Left colon (tissue), 2 donors: ENCODE measurements around the gene CD7. TPM values are rescaled to one million over a fixed set of nuclear protein-coding genes. Genes with fewer than 3 reads are reported as not detected.
"Not testable (repeated sequence)": the region's sequence is repeated elsewhere in the genome, so short reads cannot be mapped to it uniquely, and the experiment has no call there.

ENCODE experiments used
- ATAC-seq: fragments of 200-7000 bp; cut with Tn5 transposase; one replicate; pipeline ENCODE4 v1.9.1; 2020; ENCODE audit warnings: mild to moderate bottlenecking, moderate library complexity
- DNase-seq, 2 donors: peaks; one replicate each; pipeline ENCODE4 v3.0.0-alpha.2; 2020
- intact Hi-C, 2 donors: fragments of 100-400 bp; cut with DNase I in 1 of 2; cut with micrococcal nuclease in 1 of 2; formaldehyde crosslinking; loops; one replicate each; pipeline versions ENCODE4 v1.11.2 to v1.14.0; 2022; cut with DNase I, micrococcal nuclease
- total RNA-seq, 2 donors: library from RNA; stranded (reverse); fragmentation: NEBNext Ultra II Directional; extraction: Animal tissue kit (Norgen Biotek cat#: 25700); gene quantifications; one replicate each; pipeline ENCODE4 v1.2.1, GENCODE V29; 2021
- donor health status: DM: no; HTN: no; CAD: no.
- donor health status: DM: yes; HTN: yes; CAD: no.

The CD7 gene
- total RNA-seq, 2 donors from 2014 or later: 5.2 to 10.0 TPM

DNA sequence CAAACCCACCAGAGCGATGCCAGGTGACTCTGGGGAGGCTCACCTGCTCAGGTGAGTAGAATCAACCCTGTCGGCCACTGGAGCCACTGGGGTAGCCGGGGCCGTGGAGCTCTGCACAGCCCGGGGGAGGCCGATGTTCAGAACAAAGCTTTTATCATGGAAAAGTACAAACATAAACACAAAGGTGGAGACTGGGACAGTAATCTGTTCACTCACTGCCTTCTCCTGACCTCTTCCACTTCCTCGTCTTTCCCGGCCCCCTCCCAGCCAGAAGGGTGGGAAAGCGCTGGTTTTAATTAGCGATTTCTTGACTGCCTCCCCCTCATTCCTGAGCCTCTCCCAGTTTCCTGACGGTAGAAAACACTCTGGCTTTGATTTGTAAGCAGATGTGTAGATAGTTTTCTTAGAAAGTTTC, 31.9 kb upstream of the CD7 start:
- DNase-seq (no peak), ATAC-seq (no peak)
- intact Hi-C loops: no loop called here

DNA sequence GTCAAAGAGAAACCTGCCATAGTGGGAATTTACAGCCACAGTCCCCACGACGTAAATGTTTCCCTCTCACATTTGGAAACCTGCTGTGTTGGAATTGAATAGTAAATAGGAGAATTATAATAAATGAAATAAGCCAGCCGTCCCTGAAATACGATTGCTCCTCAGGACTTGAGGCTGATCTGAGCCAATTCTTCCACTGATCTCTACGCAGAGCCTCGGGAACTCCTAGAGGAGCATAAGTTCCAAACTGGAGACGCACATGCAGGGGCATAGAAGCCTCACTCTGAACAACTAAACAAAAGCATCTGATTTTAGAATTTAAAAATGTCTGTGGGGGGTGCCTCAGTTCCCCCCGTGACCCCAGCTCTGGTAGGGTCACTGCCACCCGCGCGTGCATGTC, 31.5 kb upstream of the CD7 start:
- intact Hi-C loops: no loop called here
- ATAC-seq: no peak
- no peak for DNase-seq

DNA sequence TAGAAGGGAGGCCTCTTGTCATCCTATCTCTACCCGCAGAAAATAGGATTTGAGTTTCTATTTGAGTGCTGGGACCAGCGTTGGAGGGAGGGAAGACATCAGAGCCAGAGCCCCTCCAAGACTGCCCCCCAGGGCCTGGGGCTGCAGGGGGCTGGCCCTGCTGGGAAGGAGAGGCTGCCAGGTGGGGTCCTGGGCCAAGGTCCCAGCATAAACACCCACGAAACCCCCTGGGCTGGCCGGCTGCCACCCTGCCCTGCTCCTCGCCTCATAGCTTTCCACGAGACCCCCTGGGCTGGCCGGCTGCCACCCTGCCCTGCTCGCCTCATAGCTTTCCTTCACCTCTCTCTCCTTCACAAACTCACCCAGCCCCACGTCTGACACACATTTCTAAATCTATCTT, 31.0 kb upstream of the CD7 start:
- DNase-seq: no peak
- ATAC-seq: no peak
- intact Hi-C loops: no loop called here

DNA sequence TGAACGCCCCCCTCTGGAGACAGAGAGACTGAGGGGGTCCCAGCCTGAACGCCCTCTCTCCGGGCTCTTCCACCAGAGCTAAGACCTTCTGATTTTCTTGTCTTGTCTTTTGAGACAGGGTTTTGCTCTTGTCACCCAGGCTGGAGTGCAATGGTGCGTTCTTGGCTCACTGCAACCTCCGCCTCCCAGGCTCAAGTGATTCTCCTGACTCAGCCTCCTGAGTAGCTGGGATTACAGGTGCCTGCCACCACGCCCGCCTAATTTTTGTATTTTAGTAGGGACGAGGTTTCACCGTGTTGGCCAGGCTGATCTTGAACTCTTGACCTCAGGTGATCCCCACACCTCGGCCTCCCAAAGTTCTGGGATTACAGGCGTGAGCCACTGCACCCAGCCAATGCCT, 30.6 kb upstream of the CD7 start:
- DNase-seq, intact Hi-C loops, ATAC-seq: not testable (repeated sequence)

DNA sequence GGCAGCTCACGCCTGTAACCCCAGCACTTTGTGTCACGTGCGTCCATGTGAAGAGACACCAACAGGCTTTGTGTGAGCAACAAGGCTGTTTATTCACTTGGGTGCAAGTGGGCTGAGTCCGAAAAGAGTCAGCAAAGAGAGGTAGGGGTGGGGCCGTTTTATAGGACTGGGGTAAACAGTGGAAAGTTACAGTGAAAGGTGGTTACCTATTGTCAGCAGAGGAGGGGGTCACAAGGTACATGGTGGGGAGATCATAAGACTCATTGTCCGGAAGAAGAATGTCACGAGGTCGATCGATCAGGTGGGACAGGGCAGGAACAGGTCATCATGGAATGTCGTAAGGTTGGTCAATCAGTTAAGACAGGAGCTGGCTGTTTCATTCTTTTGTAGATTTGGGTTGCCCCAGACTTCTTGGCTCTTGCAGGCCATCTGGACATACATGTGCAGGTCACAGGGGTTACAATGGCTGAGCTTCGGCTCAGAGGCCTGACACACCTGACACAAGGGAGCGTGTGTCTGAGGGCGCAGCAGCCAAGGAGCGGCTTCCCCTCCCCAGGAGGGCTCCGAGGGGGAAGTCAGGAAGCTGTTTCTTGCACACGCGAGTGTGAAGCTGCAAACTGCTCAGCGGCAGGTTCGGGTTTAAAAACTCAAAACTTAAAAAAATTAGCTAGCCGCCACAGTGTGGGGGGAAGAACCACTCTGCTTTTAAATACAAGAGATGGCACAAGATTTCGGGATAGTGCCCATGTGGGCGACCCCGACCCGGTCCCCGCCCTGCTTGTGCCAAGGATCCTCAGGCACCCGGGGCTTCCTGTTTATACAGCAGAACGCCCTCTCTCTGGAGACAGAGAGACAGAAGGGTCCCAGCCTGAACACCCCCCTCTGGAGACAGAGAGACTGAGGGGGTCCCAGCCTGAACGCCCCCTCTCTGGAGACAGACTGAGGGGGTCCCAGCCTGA, 29.2 kb upstream of the CD7 start:
- intact Hi-C loops: no loop called here
- DNase-seq (peak in 1 of 2 donors; percentile 39), ATAC-seq (peak; percentile 64)

DNA sequence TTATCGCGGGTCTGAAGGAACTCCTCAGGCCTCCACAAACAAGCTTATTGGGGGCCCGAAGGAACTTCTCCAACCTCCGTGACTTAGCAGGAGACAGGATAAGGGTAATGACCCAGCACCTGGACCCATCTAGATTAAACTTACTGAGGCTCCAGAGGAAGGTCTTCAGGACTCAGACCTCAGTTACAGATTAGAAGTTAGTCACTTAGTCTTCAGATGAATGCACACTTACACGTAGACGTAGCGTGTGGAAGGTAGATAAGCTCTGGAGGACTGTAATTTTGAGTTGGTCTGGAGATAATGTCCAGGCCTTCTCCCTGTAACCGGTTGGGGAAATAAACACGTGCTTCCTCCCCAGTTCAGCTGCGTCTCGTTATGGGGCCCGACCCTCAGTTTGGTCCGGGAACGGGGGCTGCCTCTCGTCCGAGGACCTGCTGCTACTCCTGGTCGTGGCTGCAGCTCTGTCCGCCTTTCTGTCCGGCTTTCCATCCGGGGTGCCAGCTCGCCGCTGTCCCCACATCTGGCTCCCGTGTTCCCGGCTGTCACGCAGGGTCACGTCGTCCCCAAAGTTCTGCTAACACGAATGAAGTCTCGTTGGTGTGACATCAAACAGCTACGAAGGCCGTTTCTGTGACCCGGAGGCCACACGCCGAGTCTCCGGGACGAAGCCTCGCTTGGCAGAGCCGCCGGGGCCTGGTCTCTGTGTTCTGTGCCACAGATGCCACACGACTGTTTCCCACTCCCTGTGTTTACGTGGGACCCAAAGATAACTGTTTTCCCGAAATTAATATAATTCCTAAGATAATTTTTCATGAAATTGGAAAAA, 28.0 kb upstream of the CD7 start:
- DNase-seq (no peak), ATAC-seq (no peak)
- intact Hi-C loops: no loop called here

DNA sequence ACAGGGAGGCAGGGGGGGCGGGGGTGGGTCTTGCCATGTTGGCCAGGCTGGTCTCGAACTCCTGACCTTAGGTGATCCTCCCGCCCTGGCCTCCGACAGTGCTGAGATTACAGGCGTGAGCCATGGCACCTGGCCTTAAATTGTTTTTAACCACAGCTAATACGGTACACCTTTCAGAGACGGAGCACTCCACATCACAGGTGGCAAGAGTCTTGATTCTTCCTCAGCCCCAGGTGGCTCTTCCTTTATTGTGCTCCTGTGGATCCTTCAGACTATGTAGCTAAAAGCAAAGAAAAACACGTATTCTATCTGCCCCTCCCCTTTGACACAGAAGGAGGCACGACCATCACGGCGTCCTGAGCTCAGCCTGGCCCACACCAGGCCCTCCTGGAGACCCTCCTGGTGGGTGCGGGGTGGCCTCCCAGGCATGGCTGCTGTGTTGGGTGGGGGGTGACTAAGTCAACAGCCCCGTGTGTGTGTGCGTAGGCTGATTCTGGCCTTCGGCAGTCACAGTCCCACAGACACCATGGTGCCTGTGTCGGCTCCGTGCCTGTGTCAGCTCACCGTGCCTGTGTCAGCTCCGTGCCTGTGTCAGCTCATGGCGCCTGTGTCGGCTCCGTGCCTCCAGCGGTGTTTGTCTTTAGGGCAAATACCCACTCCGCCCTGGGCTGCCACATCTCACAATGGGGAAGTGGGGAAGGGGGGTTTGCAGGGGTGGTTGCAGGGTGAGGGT, 26.9 kb upstream of the CD7 start:
- DNase-seq (peak in 1 of 2 donors; percentile 26), ATAC-seq (peak; percentile 38)
- intact Hi-C loops: no loop called here

DNA sequence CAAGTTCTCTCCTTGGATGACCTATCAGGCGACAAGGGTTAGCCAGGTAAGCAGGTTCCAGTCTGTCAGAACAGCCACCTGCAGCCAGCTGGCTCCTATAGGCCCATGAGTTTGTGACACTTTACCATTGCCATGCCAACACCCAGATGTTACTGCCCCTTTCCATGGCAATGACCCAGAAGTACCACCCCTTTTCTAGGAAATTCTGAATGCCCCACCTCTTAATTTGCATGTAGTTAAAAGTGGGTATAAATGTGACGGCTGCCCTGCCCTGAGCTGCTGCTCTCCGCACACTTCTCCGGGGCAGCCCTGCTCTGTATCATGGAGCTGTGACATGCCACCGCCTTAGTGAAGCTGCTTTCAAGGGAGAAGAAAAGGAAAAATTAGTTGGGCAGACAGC, 26.2 kb upstream of the CD7 start:
- ATAC-seq: no peak
- intact Hi-C loops: no loop called here

DNA sequence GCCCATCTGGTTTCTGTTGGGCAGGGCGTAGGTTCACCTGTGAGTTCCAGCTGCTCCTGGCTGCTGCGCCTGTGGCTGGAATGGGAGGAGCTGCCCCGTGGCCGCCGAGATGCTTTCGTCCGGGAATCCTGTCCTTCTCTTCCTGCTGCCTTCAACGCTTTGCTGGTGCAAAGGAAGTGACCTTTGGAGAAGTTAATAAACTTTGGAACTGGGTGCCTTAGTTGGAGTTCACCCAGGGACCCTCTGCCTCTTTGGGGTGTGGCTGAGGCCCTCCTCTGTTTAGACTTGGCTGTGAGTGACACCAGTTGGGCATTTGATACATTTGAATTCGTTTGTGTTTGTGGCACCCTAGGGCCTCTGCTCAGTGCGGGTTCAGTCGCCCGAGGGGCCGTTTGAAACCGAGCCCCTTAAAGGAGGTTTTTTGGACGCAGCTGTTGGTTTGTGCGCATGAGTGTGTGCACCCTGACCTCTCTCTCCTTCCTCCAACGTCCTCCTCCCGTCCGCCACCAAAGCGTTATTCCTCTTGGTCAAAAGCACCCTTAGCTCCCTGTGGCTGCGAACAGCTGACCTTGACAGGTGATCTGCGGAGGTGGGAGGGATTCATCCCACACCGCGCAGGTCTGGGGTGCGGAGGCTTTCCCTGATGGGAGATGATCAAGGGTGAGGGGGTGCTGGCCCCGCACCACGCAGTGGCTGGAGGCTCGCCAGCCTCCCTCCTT, 25.1 kb upstream of the CD7 start:
- intact Hi-C loops: no loop called here
- ATAC-seq: no peak
- DNase-seq: no peak

More for the DNA sequence above, 26.2 kb upstream of the CD7 start:
- no peak for DNase-seq

DNA sequence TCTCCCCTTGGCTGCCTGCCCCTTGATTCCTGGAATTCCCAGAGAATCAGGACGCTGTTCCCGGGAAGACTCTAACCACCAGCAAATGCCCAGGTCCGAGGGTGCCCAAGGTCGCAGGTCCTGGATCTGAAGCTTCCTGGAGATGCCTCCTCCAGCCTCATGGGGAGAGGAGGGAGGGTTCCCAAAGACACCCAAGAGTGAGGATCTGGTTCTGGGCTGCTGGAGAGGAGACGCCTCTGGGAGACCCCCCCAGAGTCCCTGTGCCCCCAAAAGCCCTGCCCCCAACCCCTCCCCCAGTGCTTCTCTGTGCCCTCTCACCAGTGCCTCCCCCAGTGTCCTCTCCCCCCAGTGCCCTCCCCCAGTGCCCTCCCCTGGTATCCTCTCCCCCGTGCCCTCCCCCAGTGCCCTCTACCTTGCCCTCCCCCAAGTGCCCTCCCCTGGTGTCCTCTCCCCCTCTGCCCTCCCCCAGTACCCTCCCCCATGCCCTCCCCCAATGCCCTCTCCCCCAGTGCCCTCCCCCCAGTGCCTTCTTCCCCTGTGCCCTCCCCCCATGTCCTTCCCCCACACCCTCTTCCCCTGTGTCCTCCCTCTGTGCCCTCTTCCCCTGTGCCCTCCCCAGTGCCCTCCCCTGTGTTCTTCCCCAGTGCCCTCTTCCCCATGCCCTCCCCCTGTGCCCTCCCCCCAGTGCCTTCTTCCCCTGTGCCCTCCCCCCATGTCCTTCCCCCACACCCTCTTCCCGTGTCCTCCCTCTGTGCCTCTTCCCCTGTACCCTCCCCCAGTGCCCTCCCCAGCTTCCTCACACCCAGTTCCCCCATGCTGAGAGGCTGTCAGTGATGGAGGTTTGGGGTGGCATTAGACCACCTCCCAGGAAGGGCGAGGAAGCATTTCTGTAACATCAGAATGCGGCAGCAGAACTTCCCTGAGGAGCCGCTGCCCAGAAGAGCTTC, 22.5 kb upstream of the CD7 start:
- DNase-seq (no peak), ATAC-seq (peak; percentile 22)
- intact Hi-C loops: no loop called here

DNA sequence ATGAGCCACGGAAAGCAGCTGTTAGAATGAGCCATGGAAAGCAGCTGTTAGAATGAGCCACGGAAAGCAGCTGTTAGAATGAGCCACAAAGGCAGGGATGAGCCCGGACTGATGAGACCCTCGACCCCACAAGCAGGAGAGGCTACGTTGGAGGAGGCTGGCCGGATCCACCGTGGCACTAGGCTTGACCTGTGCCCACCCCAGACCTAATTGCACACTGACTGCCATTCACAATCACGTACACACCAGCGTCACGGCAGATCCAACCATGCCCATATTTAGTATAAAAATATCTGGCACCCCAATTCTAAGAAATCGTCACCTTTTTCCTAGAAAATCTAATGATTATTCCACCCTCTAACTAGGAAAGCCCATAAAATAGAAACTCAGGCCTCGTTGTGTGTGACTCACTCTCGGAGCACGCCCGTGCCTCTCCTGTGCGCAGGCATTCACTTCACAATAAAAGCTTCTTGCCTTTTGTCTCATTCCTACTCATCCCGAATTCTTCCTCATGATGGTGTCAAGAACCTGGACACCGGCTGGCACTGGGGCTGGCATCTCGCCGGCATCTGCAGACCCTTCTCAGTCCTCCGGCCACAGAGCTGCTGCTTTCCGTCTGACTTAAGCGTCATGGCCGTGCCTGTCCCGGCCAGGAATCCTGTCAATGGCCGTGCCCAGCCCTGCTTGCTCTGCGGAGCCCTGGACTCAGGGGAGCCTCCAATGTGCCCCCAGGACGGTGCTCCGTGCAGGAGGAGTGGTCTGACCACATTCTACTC, 21.6 kb upstream of the CD7 start:
- intact Hi-C loops: no loop called here

DNA sequence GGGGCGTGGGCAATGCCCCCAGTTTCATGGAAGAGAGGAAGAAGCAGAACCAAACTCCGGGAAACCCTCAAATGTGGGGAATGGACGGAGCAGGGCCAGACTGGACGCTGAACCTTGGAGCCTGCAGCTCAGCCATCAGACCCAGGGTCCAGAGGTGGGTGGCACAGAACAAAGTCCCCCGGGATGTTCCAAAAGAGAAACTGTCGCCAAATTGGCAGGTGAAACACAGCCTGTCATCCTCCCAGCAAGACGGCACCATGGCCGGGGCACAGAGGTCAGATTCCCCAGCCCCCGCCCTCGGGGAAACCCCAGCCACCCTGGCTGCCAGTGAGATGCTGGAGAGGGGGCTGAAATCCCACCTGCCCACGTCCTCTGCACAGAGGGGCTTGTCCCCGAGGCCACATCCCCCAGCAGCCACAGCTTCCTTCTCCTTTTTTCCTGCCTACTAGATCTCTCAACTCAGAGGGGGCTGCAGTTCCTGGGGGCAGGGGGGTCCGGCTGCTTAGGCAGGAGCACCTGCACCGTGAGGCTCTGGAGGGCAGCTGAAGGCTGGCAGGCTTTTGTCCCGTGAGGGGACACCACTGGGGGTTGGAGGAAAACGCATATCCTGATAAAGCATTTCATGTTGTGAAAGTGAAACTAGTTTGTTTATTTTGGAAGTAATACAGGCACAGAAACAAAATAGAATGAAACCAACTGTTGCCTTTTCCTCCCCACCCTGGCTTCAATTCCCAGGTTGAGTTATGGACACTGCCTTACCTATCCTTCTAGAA, 17.4 kb upstream of the CD7 start:
- DNase-seq: no peak
- intact Hi-C loops: no loop called here
- ATAC-seq: peak; percentile 5

More for the DNA sequence above, 21.6 kb upstream of the CD7 start:
- DNase-seq (peak; percentile 66 to 77), ATAC-seq (peak; percentile 82)

DNA sequence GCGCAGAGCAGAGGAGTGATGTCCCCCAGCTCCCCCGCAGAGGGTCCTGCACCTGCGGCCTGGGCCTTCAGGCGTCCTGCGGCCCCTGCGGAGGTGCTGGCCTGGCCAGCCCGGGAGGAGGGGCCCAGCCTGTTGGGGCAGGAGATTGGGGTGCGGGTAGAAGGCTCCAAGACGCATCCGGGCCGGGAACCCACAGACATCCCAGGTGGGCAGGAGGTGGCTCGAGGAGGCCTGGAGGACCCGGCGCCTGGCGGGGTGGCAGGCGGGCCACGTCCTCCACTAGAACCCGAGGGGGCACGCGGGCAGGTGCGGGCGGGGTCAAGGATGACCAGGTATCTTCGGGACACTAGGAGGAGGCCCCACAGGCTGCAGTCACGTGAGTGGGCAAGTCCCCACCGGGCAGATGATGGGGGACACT, 16.8 kb upstream of the CD7 start:
- intact Hi-C loops: no loop called here
- ATAC-seq (no peak), DNase-seq (no peak)

DNA sequence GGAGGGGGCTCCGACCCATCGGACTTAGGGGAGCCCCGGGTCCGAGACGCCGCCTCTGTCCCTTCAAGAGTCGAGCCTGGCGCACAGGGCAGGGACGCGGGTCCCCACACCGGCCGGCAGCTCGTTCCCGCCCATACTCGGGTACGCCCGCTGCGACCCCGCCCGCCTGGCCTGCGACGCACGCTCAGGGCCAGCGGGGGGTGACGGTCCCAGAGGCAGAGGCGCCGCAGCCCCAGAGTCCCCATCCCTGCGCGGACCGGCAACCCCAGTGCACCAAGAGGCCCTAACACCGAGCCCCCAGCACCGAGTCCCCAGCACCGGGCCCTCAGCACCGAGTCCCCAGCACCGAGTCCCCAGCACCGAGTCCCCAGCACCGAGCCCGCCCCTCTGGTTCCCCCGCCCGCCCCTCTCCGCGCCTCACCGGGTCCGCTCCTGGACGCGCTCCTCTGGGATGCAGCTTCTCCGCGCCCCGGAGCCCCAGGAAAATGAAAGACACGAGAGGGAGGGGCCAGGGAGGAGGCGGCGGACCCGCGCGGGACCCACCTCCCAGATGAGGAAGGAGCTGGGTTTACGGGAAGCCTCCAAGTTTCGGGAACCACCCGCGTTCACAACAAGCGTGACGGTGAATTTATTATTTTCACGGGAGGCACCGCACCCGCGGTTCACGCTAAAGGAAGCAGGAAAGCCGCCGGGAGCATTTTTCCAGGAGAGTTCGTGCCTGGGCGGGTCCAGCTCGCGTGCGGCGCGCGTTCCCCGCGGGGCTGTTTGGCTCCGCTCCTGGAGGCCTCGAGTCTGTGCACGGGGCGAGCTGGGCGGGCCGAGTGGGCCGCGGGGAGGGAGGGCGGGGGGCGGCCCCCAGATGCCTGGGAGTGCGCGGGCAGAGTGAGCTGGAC, 16.1 kb upstream of the CD7 start, which contains the start of gene SECTM1:
Gene SECTM1 (minus strand): TSS at position 488 of the 893 bp plus-strand sequence. CDS start 6,526 bp downstream, outside the sequence.
- ATAC-seq (peak; percentile 29), DNase-seq (peak in 1 of 2 donors; percentile 64)
- intact Hi-C loops: no loop called here
